Erythroblast (primary cell): ENCODE results near the gene FITM1.

Source experiments
- GATA1 ChIP-seq: IDR thresholded peaks from 2 replicates; pipeline ENCODE4 v1.6.1; 2011; ENCODE audit warnings: low read depth, mild to moderate bottlenecking, control low read depth, low read length, moderate library complexity
- POLR2A ChIP-seq: IDR thresholded peaks from 2 replicates; pipeline ENCODE4 v1.6.1; 2011; ENCODE audit warnings: mild to moderate bottlenecking, low read length

- TF ChIP-seq POLR2A (no peak), GATA1 (no peak)
Observed at GRCh38 chr14:24143511-24143910, 13.1 kb downstream of the FITM1 start.
